WTC11 (cell line): ENCODE measurements around the gene CCDC200. TPM values are rescaled to one million over a fixed set of nuclear protein-coding genes. Genes with fewer than 3 reads are reported as not detected.

ENCODE experiments used
- ATAC-seq: fragments of 200-7000 bp; cut with Tn5 transposase; 2 replicates; pipeline ENCODE4 v1.10.0; 2021; ENCODE audit warnings: mild to moderate bottlenecking, moderate library complexity
- CTCF ChIA-PET: fragments of 300-600 bp; sonication (Branson Sonifier 250); formaldehyde crosslinking; loops from one replicate; lab custom pipeline; 2021; ENCODE audit warnings: antibody characterized with exemption; lab: Charles Lee
- POLR2A ChIA-PET: fragments of 350-600 bp; sonication (Branson Sonifier 250); formaldehyde crosslinking; loops from one replicate; lab custom pipeline; 2021; ENCODE audit warnings: antibody characterized with exemption; lab: Charles Lee
- DNase-seq: peaks from one replicate; pipeline ENCODE4 v3.0.0; 2021; ENCODE audit warnings: low spot score
- H3K27ac Mint-ChIP-seq: 2 replicates; pipeline ENCODE4 v1.8.0; 2021; ENCODE audit warnings: mixed read lengths
- H3K27me3 Mint-ChIP-seq: 2 replicates; pipeline ENCODE4 v1.8.0; 2021; ENCODE audit warnings: low read depth, mild to moderate bottlenecking, moderate library complexity, mixed read lengths
- H3K36me3 Mint-ChIP-seq: 2 replicates; pipeline ENCODE4 v1.8.0; 2021; ENCODE audit warnings: mixed read lengths
- H3K4me1 Mint-ChIP-seq: 2 replicates; pipeline ENCODE4 v1.8.0; 2022; ENCODE audit warnings: mixed read lengths
- H3K4me3 Mint-ChIP-seq: 2 replicates; pipeline ENCODE4 v1.8.0; 2021; ENCODE audit warnings: mild to moderate bottlenecking, moderate library complexity, mixed read lengths
- H3K9me3 Mint-ChIP-seq: 2 replicates; pipeline ENCODE4 v1.8.0; 2021; ENCODE audit warnings: mixed read lengths
- ESRRA ChIP-seq: sonication (generic); formaldehyde crosslinking; IDR thresholded peaks from 2 replicates; pipeline ENCODE4 v1.8.1; 2022; ENCODE audit warnings: mild to moderate bottlenecking, missing genetic modification reagents, borderline replicate concordance
- ETV6 ChIP-seq: sonication (generic); formaldehyde crosslinking; IDR thresholded peaks from 2 replicates; pipeline ENCODE4 v1.8.1; 2022; ENCODE audit warnings: mild to moderate bottlenecking, missing genetic modification reagents
- GABPB1 ChIP-seq: sonication (generic); formaldehyde crosslinking; IDR thresholded peaks from 2 replicates; pipeline ENCODE4 v1.8.1; 2023; ENCODE audit warnings: mild to moderate bottlenecking, missing genetic modification reagents
- GRHL2 ChIP-seq: fragments of 250-450 bp; sonication (Bioruptor Pico); IDR thresholded peaks from 2 replicates; pipeline ENCODE4 v1.8.0; 2022; ENCODE audit warnings: mild to moderate bottlenecking, moderate library complexity; ENCODE audit not compliant: insufficient replicate concordance, severe bottlenecking
- NR1H2 ChIP-seq: sonication (generic); formaldehyde crosslinking; IDR thresholded peaks from 2 replicates; pipeline ENCODE4 v1.9.0; 2021; ENCODE audit warnings: mild to moderate bottlenecking, moderate library complexity, missing genetic modification reagents
- PRRX2 ChIP-seq: fragments of 250-450 bp; sonication (Bioruptor Pico); IDR thresholded peaks from 2 replicates; pipeline ENCODE4 v1.8.0; 2021; ENCODE audit warnings: mild to moderate bottlenecking
- RORB ChIP-seq: fragments of 250-450 bp; sonication (Bioruptor Pico); IDR thresholded peaks from 2 replicates; pipeline ENCODE4 v1.9.0; 2021; ENCODE audit warnings: mild to moderate bottlenecking
- SMAD4 ChIP-seq: sonication (generic); formaldehyde crosslinking; IDR thresholded peaks from 2 replicates; pipeline ENCODE4 v1.8.0; 2022; ENCODE audit warnings: mild to moderate bottlenecking, missing genetic modification reagents
- TCF7 ChIP-seq: sonication (generic); formaldehyde crosslinking; IDR thresholded peaks from 2 replicates; pipeline ENCODE4 v1.8.0; 2022; ENCODE audit warnings: mild to moderate bottlenecking, low read depth, missing genetic modification reagents, moderate library complexity
- ZBTB21 ChIP-seq: sonication (generic); formaldehyde crosslinking; IDR thresholded peaks from 2 replicates; pipeline ENCODE4 v1.8.1; 2023; ENCODE audit warnings: mild to moderate bottlenecking, missing genetic modification reagents, borderline replicate concordance
- ZNF416 ChIP-seq: fragments of 250-450 bp; sonication (Bioruptor Pico); IDR thresholded peaks from 2 replicates; pipeline ENCODE4 v1.9.0; 2021; ENCODE audit warnings: mild to moderate bottlenecking, inconsistent platforms
- ZNF671 ChIP-seq: fragments of 250-450 bp; sonication (Bioruptor Pico); IDR thresholded peaks from 2 replicates; pipeline ENCODE4 v1.8.0; 2021; ENCODE audit warnings: mild to moderate bottlenecking
- total RNA-seq: library from RNA; stranded (reverse); gene quantifications from 3 replicates; pipeline ENCODE4 v1.2.3, GENCODE V29; 2021
- TF ChIP-seq, protein P1 (sequence below): fragments of 250-450 bp; sonication (Bioruptor Pico); IDR thresholded peaks from 2 replicates; pipeline ENCODE4 v1.9.0; 2021; ENCODE audit warnings: moderate library complexity, mild to moderate bottlenecking, inconsistent platforms, borderline replicate concordance
- TF ChIP-seq, protein P2 (sequence below): fragments of 250-450 bp; sonication (Bioruptor Pico); IDR thresholded peaks from 2 replicates; pipeline ENCODE4 v1.9.0; 2021; ENCODE audit warnings: mild to moderate bottlenecking
- TF ChIP-seq, protein P3 (sequence below): sonication (generic); formaldehyde crosslinking; IDR thresholded peaks from 2 replicates; pipeline ENCODE4 v1.8.0; 2023; ENCODE audit warnings: missing genetic modification reagents, mild to moderate bottlenecking, borderline replicate concordance
- TF ChIP-seq, protein P4 (sequence below): sonication (generic); formaldehyde crosslinking; IDR thresholded peaks from 2 replicates; pipeline ENCODE4 v1.8.0; 2022; ENCODE audit warnings: mild to moderate bottlenecking, missing genetic modification reagents
- TF ChIP-seq, protein P5 (sequence below): sonication (generic); formaldehyde crosslinking; IDR thresholded peaks from 2 replicates; pipeline ENCODE4 v1.8.1; 2023; ENCODE audit warnings: mild to moderate bottlenecking, missing genetic modification reagents

CCDC200 gene
- total RNA-seq, 1 experiment from 2014 or later, result not detected

DNA sequence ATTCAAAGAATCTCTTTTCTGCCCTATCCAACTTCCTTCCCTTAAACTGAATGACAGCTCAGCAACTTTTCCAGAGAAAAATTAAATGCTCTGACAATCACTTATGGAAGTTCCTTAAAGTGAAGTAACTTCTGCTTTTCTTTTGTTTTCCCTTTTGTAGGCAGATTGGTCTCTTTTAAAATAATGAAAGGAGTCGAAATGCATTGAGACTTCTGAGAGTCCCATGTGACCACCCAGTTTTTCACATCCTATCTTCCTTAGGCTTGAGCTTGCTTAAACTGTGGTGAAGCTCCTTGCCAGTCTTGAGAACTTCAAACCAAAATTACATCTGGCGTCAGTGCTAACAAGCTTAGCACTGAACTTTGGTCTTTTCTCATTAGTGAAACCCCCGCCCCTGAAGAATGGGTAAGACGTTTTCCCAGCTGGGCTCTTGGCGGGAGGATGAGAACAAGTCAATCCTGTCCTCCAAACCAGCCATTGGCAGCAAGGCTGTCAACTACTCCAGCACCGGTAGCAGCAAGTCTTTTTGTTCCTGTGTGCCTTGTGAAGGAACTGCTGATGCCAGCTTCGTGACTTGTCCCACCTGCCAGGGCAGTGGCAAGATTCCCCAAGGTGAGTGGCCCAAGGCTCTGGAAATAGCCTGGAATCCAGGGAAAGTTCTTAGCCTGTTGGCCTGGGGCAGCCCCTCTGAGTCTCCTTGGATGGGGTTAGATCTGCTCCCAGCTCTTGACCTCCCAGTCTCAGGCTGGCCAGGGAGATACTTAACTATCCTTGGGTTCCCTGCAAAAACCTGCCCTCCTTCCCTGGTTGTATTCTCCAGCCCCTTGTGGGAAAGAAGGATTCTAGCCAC lies 15.6 kb downstream of the CCDC200 start:
- peak overlapping the region; percentile 96 for H3K27ac Mint-ChIP-seq
- CTCF ChIA-PET, result interaction anchor here (0.6 to 1.9 kb wide), 13 partner anchors 9 to 215 kb away, joined by 3 to 13 read pairs (median 4); partner anchors contain the start of genes NBR1, RND2, RPL27 and VAT1
- TF ChIP-seq ZBTB21 (CRISPR knock-in tag), result no peak
- TF ChIP-seq, protein P1, sequence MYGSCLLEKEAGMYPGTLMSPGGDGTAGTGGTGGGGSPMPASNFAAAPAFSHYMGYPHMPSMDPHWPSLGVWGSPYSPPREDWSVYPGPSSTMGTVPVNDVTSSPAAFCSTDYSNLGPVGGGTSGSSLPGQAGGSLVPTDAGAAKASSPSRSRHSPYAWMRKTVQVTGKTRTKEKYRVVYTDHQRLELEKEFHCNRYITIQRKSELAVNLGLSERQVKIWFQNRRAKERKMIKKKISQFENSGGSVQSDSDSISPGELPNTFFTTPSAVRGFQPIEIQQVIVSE (CRISPR knock-in tag), result no peak
- TF ChIP-seq GRHL2 (CRISPR knock-in tag), result no peak
- TF ChIP-seq, protein P2, sequence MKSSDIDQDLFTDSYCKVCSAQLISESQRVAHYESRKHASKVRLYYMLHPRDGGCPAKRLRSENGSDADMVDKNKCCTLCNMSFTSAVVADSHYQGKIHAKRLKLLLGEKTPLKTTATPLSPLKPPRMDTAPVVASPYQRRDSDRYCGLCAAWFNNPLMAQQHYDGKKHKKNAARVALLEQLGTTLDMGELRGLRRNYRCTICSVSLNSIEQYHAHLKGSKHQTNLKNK (CRISPR knock-in tag), result no peak
- TF ChIP-seq ETV6 (CRISPR knock-in tag), result no peak
- TF ChIP-seq TCF7 (CRISPR knock-in tag), result no peak
- TF ChIP-seq, protein P3, sequence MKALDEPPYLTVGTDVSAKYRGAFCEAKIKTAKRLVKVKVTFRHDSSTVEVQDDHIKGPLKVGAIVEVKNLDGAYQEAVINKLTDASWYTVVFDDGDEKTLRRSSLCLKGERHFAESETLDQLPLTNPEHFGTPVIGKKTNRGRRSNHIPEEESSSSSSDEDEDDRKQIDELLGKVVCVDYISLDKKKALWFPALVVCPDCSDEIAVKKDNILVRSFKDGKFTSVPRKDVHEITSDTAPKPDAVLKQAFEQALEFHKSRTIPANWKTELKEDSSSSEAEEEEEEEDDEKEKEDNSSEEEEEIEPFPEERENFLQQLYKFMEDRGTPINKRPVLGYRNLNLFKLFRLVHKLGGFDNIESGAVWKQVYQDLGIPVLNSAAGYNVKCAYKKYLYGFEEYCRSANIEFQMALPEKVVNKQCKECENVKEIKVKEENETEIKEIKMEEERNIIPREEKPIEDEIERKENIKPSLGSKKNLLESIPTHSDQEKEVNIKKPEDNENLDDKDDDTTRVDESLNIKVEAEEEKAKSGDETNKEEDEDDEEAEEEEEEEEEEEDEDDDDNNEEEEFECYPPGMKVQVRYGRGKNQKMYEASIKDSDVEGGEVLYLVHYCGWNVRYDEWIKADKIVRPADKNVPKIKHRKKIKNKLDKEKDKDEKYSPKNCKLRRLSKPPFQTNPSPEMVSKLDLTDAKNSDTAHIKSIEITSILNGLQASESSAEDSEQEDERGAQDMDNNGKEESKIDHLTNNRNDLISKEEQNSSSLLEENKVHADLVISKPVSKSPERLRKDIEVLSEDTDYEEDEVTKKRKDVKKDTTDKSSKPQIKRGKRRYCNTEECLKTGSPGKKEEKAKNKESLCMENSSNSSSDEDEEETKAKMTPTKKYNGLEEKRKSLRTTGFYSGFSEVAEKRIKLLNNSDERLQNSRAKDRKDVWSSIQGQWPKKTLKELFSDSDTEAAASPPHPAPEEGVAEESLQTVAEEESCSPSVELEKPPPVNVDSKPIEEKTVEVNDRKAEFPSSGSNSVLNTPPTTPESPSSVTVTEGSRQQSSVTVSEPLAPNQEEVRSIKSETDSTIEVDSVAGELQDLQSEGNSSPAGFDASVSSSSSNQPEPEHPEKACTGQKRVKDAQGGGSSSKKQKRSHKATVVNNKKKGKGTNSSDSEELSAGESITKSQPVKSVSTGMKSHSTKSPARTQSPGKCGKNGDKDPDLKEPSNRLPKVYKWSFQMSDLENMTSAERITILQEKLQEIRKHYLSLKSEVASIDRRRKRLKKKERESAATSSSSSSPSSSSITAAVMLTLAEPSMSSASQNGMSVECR (CRISPR knock-in tag), result no peak
- TF ChIP-seq ZNF671 (CRISPR knock-in tag), result no peak
- TF ChIP-seq, all 79 proteins: peak for 0

DNA sequence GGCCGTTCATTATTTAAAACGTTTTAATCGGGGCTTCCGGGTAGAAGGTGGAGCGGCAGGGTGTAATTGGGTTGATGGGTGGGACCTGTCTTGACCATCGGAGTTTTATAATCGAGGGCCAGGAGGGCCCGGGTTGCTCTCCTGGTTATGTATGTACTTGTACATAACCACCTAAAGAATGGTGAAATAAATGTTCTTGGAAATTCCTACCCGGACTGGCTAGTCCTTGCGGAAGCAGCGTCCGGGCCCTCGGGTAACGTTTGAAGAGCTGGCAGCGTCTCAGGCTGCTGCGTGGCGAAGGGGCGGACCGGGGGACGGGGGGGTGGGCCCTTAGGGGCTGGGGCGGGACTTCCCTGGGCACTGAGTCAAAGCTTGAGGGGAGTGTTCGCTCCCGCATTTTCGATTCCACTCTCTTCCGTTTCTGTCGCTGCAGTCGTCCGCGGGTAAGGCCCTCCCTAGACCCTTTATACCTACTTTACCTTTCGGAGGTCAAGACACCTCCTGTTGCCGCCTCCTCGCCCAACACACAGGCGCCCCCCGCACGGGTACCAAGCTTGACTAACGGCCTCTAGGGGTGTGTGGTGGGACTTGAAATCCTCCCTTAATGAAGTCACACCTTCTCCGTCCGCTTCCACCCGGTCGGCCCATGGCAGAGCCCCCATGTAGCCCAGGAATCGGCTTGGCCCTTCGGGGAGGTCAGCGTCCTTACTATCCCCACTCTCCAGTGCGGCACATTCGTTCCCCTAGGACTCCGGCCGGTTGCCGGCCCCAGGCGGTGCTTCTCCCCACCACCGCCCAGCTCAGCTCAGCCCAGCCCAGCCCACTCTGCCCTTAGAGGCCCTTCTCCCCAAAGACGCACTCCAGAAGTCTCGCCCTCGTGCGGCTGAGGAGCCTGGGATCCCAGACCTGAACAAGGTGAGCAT lies 16.7 kb downstream of the CCDC200 start, which contains the start of gene TMEM106A:
Gene TMEM106A (plus strand): TSS at position 396 of the 923 bp plus-strand sequence. CDS start 1,167 bp downstream, outside the sequence.
- DNase-seq (peak; percentile 75), ATAC-seq (peak; percentile 85)
- CTCF ChIA-PET, result interaction anchor here (0.5 to 1.9 kb wide), 22 partner anchors 9 to 938 kb away, joined by 3 to 11 read pairs (median 4); partner anchors contain the start of genes BECN1, BRCA1, NBR1 and RND2
- no peaks in the 10 kb centered on the region for H3K9me3 Mint-ChIP-seq
- H3K27me3 Mint-ChIP-seq, result no peaks in the 10 kb centered on the region
- H3K27ac Mint-ChIP-seq, result peak within 1 kb of the TSS; percentile 96
- H3K4me1 Mint-ChIP-seq, result peaks cover 20% of the 10 kb centered on the region
- peak within 1 kb of the TSS; percentile 94 for H3K4me3 Mint-ChIP-seq
- H3K36me3 Mint-ChIP-seq, result peaks cover 6% of the 10 kb centered on the region; the same call in 1 of the 2 replicates
- POLR2A ChIA-PET, result interaction anchor here (0.5 to 1.7 kb wide), 5 partner anchors 10 to 387 kb away, joined by 3 to 11 read pairs (median 3); partner anchors contain the start of gene RPL27
- TF ChIP-seq RORB, result no peak
- no peak for TF ChIP-seq NR1H2 (CRISPR knock-in tag)
- peak; percentile 12; the same call in 1 of the 2 replicates for TF ChIP-seq GABPB1 (CRISPR knock-in tag)
- no peak for TF ChIP-seq SMAD4 (CRISPR knock-in tag)
- no peak for TF ChIP-seq ZBTB21 (CRISPR knock-in tag)
- TF ChIP-seq, protein P4, sequence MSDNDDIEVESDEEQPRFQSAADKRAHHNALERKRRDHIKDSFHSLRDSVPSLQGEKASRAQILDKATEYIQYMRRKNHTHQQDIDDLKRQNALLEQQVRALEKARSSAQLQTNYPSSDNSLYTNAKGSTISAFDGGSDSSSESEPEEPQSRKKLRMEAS (CRISPR knock-in tag), result peak; percentile 18; the same call in 1 of the 2 replicates
- TF ChIP-seq PRRX2 (CRISPR knock-in tag), result no peak
- peak; percentile 48; the same call in 1 of the 2 replicates for TF ChIP-seq ZNF416 (CRISPR knock-in tag)
- no peak for TF ChIP-seq GRHL2 (CRISPR knock-in tag)
- TF ChIP-seq, protein P5, sequence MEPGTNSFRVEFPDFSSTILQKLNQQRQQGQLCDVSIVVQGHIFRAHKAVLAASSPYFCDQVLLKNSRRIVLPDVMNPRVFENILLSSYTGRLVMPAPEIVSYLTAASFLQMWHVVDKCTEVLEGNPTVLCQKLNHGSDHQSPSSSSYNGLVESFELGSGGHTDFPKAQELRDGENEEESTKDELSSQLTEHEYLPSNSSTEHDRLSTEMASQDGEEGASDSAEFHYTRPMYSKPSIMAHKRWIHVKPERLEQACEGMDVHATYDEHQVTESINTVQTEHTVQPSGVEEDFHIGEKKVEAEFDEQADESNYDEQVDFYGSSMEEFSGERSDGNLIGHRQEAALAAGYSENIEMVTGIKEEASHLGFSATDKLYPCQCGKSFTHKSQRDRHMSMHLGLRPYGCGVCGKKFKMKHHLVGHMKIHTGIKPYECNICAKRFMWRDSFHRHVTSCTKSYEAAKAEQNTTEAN (CRISPR knock-in tag), result no peak
- TF ChIP-seq ESRRA (CRISPR knock-in tag), result peak; percentile 44; the same call in 1 of the 2 replicates
- TF ChIP-seq, protein P3 (CRISPR knock-in tag), result peak; percentile 48; the same call in 1 of the 2 replicates

More for the DNA sequence above, 15.6 kb downstream of the CCDC200 start:
- no peak for DNase-seq
- peaks cover 20% of the 10 kb centered on the region for H3K4me1 Mint-ChIP-seq
- H3K36me3 Mint-ChIP-seq, result peaks cover 4% of the 10 kb centered on the region; the same call in 1 of the 2 replicates
- ATAC-seq, result no peak
- POLR2A ChIA-PET, result interaction anchor here (0.5 to 1.7 kb wide), 3 partner anchors 103 to 388 kb away, joined by 3 to 11 read pairs (median 4); no protein-coding TSS in a partner anchor
- H3K4me3 Mint-ChIP-seq, result peak overlapping the region; percentile 94
- H3K9me3 Mint-ChIP-seq, result no peaks in the 10 kb centered on the region
- H3K27me3 Mint-ChIP-seq, result no peaks in the 10 kb centered on the region
